HG03045 (cell line): ENCODE results near the gene PLCZ1.
"Not testable (repeated sequence)": the region's sequence is repeated elsewhere in the genome, so short reads cannot be mapped to it uniquely, and the experiment has no call there.

Experiments used
- ATAC-seq: cut with Tn5 transposase; IDR thresholded peaks from one replicate; pipeline ENCODE4 v1.9.1; 2021; ENCODE audit warnings: mild to moderate bottlenecking, moderate library complexity; ENCODE audit not compliant: unreplicated experiment

PLCZ1 gene

DNA sequence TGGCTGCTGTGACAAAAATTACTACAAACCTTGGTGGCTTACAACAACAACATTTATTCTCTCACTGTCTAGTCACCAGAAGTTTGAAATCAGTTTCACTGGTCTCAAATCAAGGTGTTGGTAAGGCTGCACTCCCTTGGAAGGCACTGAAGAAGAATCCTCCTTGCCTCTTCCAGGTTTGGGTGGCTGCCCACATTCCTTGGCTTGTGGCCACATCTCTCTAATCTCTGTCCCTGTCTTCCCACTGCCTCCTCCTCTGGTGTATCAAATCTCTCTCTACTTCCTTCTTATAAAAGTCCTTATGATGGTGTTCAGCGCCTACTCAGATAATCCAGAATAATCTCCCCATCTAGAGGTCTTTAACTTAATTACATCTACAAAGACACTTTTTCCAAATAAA lies 31.0 kb downstream of the PLCZ1 start:
- ATAC-seq: no peak

DNA sequence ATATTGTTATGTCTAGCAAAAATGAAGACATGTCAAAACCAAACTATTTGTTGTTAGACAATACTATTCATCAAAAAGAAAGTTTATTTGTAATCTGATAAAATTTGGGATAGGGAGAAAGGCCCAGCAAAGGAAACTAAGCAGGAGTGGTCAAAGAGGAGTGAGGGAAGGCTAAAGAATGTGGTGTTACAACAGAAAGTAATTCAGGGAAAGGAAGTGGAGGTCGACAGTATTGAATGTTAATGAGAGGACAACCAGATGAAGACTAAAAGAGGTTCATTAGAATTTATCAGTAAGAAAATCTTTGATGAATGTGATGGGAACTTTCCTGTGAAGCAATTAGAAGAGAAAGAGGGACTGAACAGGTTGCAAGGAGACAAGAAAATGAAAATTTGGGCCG lies 33.9 kb downstream of the PLCZ1 start:
- no peak for ATAC-seq

DNA sequence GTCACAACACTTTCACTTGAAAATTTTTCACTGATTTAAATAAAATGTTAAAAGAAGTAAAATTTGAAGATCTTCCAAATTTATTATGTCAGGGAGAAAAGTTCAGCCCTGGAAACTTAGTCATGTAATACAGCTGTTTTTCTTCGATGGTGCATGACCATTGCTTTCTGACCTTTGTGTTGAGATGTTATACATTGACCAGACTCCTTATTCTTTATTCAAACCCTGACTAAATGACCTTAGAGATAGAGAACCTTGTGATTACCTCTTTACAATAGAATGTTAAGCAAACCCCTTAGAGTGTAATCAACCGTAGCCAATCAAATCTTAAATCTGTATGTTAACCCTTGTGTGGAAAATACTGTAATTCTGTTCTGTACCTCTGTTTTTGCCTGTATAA lies 34.5 kb downstream of the PLCZ1 start:
- no peak for ATAC-seq

DNA sequence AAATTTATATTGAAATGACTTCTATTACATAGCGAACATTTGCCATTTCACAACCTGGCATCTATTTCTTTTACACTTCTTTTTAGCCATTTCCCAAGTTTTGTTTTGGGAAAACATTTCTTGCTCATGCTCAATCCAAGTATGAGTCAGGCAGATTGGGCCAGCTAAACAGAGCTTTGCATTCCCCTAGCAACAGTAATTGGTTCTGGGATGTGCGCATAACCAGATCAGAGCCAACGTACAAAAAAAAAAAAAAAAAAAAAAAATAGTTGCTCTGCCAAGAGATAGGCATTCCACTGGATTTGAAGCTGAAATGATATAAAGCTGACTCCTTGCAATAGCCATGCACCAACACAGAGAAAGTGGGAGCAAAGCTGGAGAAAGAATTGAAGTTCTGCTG lies 37.5 kb downstream of the PLCZ1 start:
- ATAC-seq: no peak

DNA sequence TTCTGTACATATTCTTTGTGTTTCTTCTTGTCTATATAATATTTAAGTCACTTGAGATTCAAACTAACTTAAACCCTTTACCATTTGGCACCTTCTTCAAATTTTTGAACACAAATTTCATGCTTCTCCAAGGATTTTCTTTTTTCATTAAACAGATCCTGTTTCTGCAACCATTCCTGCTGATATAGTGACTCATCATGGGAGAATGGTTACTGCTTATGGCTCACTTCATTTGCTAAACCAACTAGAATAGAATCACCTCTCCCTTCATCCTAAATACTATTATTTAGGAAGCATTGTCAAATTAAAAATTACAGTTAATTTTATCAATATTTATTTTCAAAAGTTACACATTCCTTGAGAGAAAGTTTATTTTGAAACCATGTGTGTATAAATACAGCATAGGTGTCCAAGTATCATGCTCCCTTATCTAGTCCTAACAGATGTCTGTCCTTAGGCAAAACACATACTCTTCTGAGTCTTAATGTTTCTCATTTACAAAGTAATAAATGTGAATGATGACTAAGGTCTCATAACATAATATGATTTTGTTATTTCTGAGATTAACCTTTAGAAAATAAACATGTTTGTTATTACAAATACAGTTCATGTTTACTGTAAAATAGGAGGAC lies 40.7 kb downstream of the PLCZ1 start:
- ATAC-seq: no peak

DNA sequence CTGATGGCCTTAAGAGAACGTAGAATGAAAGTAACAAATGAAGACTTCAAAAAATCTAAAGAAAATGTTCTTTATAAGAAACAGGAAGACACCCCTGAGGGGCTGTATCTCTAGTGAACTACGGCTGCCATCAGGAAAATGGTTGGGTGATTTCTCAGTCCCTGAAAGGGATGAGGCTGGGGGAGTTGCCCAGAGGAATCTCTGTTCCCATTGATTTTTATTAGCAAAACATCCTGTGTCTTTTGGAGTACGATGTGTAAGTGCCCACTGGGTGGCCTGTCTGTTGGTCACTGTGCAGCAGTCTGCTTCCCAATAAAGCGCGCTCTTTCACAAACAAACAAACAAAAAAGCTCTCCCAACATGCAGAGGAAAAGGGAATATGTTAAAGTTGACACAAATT lies 43.8 kb downstream of the PLCZ1 start:
- ATAC-seq: not testable (repeated sequence)

DNA sequence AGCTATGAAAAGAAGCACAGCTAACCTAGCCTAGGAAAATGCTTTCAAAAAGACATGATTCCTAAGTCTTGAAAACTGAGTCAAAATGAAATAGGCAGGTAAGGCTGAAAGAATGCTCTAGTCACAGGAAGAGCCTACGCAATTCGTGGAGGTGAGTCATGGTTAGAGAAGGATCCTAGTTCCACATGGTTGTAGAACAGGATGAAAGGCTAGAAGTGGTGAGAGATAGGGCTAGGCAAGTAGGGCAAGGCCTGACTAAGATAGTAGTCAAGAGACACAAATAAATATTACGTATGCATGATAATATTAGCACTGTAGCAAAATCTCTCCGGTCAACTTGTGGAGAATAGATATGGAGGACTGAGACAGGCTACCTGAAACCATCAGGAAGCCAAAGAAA lies 47.2 kb downstream of the PLCZ1 start:
- no peak for ATAC-seq

DNA sequence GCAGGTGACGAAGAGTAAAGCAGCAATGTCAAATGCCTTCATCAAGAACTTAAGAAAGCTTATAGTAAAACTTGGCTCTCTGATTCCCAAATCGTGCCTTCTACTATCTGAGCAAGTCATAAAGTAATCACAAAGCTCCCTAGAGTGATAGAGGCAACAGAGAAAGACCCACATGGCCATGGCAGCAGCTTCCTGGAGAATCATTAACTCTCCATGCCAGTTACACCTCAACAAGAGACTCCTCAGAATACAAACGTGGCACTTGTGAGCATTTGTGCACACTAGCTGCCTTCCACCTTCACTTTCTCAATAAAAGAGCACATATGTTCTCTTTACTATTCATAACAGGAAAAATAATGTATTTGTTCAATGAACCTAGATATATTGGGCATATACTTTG lies 48.0 kb downstream of the PLCZ1 start:
- ATAC-seq: no peak

DNA sequence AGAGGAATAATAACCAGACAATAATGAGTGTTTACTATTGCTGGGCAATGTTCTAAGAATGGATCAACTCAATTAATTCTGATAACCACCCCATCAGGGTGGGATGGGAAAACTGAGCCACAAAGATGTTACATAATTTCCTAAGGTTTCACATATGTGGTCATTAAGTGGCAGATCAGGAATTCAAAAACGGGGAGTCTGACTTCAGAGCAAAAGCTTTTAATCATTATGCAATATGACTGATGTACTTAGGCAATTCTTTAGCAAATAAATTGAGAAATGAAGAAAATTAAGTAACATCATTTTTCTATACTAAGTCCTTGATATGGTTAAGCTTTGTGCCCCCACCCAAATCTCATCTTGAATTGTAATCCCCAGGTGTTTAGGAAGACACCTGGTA lies 53.4 kb downstream of the PLCZ1 start:
- ATAC-seq: no peak

DNA sequence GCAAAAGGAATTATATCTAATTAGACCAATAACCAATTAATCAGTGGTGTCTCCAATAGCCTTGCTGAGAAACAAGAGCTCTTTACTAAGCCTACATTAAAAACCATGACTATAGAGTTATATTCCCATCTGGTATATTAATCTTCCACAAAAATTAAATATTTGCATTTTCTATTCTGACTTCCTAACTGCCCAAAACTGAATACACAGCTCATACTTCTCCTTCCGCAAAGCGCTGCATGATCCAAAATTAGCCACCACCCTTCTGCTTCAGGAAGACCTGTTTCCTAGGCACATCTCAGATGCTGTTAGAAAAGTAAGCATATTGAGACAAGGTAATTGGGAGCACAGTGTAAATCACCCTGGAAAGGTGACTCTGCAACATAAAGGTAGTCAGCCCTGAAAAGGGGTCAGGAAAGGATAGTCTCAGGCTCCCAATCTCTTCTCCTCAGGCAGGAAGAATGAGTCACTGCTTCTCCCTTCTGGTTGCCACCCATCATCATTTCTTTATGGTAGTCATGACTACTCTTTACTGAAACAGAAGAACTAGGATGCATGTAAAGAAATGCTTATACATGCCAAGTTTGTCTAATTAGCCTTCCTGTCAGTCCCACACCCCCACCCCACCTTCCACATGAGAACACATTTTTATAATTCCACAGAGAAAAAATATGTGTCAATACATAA lies 54.3 kb downstream of the PLCZ1 start:
- ATAC-seq: no peak

DNA sequence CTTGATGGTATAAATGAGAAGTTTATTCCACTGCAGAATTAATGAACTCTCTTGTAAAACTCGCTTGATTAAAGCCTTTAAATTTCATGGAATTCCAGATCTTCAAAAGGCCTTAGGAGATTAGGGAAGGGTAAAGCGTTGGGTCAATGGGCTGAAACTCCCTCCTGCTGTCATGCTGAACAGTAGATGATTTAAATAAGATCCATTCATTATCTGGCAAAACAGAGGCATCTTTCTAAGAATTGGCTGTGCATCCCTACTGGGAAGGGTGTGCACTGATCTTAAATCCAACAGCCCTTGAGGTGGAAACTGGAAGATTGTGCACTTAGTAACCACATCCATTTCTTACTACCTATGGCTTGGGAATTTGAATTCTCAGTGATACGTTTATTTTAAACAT lies 56.0 kb downstream of the PLCZ1 start:
- ATAC-seq: no peak

DNA sequence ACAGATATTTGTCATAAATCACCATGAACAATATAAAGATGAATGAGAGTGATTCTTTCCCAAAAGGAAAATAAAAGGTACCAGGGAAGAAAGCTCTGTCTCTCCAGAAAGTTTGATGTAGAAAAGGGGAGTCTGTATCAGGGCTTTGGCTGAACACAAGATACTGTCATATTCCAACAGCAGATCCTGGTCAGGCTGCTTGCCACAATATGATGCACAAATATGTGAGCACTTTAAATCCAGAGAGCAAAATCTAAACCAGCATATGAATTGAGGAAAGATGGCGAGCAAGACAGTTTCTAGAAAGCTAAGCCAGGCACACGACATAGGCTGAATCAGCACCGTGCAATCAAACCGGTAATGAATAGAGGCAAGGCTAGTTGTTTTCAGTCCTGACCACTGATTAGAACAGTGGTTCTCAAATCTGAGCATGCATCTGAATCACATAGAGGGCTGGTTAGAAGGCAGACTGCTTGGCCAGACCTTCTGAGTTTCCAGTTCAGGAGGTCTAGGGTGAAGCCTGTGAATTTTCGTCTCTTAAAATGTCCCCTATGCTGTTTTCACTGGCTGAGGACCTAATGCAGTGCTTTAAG lies 60.7 kb downstream of the PLCZ1 start:
- ATAC-seq: no peak

DNA sequence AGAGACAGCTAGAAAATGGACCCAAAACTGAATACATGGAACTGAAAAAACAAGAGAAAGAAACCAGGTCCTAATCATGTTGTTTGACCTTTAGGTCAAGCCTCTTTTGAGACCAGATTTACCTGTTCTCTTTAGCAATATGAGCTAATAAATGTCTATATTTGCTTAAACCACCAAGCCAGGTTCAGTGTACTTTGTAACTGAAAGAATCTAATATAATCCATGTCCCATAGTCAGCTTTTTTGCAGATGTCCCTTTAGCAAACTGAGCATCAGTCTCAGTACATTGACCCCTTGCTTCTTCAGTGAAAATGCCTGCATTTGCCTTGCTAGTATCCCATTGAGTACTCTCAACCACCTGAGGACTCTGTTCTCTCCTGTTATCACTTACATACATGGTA lies 61.7 kb downstream of the PLCZ1 start:
- no peak for ATAC-seq

DNA sequence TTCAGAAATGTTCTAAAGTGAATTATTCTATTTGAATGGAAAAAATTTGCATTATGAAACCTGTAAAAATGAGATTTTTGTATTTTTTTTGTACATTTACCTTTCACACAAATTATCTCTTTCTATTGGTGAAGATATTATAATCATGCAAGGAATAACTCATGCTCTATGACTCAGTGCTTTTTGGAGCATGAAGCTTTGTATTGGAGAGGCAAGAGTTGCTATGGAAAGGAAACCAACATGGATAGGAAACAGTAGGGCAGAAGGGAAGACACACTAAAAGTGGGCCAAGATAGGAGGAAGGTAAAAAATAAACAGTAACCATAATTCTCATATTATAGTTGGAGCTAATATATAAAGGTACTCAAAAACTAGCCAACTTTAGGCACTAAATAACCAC lies 79.0 kb downstream of the PLCZ1 start:
- ATAC-seq: no peak

DNA sequence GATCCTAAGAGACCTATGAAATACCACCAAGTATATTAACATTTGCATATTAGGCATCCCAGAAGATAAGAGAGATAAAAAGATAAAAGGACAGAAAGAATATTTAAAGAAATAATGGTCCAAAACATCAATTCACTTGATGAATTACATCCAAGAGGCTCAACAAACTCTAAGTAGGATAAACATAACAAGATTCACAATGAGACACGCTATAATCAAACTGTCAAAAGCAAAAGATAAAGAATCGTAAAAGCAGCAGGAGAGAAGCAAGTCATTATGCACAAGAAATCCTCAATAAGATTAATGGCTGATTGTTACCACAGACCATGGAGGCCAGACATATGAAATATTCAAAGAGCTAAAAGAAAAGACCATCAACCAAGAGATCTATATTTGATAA lies 79.6 kb downstream of the PLCZ1 start:
- no peak for ATAC-seq

DNA sequence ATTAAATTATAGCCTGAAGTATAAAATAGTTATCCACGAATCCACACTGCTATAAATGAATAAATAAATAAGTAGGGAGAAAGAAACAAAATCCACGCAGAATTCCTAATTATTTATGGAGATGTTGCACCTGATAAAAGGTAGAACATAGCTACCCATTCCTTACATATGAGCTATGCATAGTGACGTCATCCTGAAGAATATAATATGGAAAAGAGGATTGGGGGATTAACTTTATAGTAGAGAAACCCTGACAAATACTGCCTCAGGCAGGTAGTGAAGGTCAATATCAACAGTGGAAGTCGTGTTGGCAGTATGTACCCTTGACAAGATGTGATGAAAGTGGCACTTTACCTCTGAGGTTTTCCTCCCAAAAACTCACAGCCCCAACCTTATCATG lies 82.5 kb downstream of the PLCZ1 start:
- no peak for ATAC-seq

DNA sequence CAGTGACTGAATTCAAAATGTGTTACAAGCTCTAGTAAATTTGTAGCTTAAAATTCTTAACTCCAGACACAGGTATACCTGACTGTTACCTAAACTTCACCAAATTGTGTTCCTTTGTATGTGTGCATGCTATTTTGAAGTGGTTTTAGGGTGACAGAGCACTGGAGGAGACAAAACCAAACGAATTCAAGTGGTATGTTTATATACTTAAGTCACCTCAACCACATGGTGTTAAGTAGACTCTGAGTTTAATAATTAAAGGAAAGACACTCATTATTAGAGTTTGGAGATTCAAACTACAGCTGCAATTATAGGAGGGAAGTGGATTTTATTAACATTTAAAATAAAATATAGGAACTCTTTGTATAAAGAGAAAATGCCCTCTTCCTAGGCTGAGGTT lies 84.3 kb downstream of the PLCZ1 start:
- ATAC-seq: no peak

DNA sequence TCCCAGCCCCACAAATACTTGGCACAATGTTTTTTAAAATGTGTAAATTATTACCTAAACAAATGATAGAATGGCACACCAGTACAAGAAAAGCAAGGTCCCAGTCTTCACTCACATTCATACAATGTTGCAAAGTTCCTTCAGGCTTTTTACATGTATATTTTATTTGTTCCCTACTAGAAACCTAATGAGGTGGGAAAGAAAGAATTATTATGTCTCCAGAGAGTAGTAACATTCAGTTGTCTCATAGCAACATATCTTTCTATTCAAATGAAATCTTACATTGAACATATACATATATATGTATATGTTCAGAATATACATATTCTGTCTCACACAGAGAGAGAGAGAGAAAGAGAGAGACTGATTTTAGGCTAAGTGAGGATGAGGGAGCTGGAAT lies 85.2 kb downstream of the PLCZ1 start:
- no peak for ATAC-seq

DNA sequence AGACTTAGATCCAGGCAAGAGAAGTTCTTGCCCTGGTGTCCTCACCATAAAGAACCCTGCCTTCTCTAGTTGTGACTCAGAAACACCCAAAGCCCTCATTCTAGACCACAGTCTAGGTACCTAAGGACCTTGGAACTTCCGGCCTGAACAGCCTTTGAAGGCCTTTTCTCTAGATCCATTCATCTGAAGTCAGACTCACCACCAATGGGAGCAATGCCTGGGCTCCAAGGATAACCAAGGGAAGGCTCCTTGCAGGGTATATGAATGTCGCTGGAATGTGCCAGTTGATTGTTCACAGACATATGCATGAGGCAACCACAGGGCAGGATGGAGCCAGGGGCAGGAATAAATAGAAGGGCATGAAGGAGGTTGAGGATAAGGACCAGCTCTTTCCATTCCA lies 86.3 kb downstream of the PLCZ1 start:
- ATAC-seq: no peak

DNA sequence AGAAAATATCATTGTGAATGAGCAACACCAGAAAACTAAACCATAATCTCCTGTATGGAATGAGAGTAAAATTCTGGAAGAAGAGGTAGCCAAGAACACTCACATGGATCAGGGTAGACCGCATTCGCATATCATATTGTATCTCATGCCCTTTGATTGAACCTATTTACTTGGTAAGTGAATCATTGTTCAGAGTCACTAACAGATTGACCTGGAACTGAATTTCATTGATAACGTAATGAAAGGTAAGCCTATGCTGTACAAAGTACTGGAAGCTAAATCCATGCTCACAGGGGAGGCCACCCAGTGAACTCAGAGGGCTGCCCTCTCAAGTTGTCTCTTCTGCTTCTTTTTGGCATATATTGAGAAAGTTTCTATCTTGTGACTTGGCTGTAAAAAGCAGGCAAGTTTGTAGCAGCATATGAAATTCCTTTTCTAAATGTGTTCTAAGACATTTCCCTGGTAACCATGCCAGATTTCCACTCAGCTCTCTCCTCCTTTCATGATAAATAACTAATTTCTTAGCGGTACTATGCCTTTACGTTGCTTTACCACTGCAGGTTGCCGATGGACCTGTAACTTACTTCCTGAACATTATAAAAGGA lies 91.4 kb downstream of the PLCZ1 start:
- ATAC-seq: no peak

DNA sequence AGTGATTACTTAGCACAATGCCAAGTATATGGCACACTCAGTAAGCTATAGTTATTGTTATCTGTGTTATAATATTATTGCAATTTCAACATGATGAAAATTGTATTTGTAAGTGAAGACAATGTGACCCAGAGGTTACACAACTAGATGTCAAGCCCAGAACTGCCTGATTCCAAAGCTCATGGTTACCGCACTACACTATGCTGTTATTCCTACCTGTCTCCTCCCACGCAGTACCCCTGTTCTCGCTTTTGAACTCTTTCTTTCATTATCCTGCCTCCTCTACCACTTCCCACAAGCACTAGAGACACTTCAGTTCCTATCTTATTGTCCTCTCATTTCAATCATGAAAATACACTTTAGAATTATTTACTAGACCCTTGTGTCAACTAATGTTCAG lies 93.2 kb downstream of the PLCZ1 start:
- ATAC-seq: no peak

DNA sequence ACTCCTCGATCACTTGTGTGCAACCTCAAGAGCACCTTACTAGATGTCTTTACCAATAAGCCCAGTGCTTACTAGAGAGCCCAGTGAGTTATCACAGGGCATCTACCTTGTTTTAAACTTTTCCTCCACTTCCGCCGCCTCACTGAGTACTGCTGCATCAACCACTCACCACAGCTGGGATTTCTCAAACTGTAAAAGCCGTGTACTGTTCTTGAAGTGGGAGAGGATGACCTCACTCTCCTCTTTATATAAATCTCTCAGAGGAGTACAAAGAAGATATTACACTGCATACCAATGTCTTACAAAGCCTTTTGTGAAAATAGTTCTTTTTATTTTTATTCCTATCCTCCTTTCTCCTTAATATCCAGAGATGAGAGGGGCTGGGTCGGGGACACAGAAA lies 94.1 kb downstream of the PLCZ1 start:
- no peak for ATAC-seq
